LHCN-M2 (cell line): ENCODE measurements around the gene CES4A. TPM values are rescaled to one million over a fixed set of nuclear protein-coding genes. Genes with fewer than 3 reads are reported as not detected.
"Not testable (repeated sequence)": the region's sequence is repeated elsewhere in the genome, so short reads cannot be mapped to it uniquely, and the experiment has no call there.

Source experiments
- DNase-seq: peaks from one replicate; pipeline ENCODE4 v3.0.0-alpha.2; 2012; ENCODE audit warnings: low read depth
- total RNA-seq: library from RNA; depleted of rRNA; stranded (reverse); fragments of >200 nt; gene quantifications from 2 replicates; pipeline ENCODE4 v1.2.3, GENCODE V29; 2014; rRNA removed

Gene CES4A
- total RNA-seq, 1 experiment from 2014 or later, result 0.06 TPM

- not testable (repeated sequence) for DNase-seq
These were observed 53.1 kb downstream of the CES4A start for GRCh38 chr16:67041520-67041919.

- no peak for DNase-seq
These were observed 55.0 kb downstream of the CES4A start for GRCh38 chr16:67043420-67043819.

GRCh38 chr16:67050796-67051195 is 62.4 kb downstream of the CES4A start:
- DNase-seq, result peak; percentile 48

GRCh38 chr16:67052399-67052798 is 64.0 kb downstream of the CES4A start:
- DNase-seq, result no peak

GRCh38 chr16:67053767-67054334 is 65.5 kb downstream of the CES4A start:
- no peak for DNase-seq

- DNase-seq, result no peak
These were observed 66.5 kb downstream of the CES4A start for GRCh38 chr16:67054901-67055300.

- peak; percentile 99 for DNase-seq
These were observed 67.5 kb downstream of the CES4A start for GRCh38 chr16:67055712-67056487.

Other genes starting within 250 kb of the CES4A start
- gene DYNC1LI2, start 237.0 kb upstream of the CES4A start, total RNA-seq, result 110 and 117 TPM in 2 replicates
- not detected in 2 replicates for gene TERB1, start 187.0 kb upstream of the CES4A start, total RNA-seq
- gene NAE1, start 157.6 kb upstream of the CES4A start, total RNA-seq, result 77.2 and 85.9 TPM in 2 replicates
- not detected in 2 replicates for gene CA7, start 144.2 kb upstream of the CES4A start, total RNA-seq
- gene PDP2, start 108.1 kb upstream of the CES4A start, total RNA-seq, result 8.1 and 10.0 TPM in 2 replicates
- gene CDH16, start 69.7 kb upstream of the CES4A start, total RNA-seq, result not detected in 2 replicates
- 1.1 and 1.7 TPM in 2 replicates for gene RRAD, start 63.1 kb upstream of the CES4A start, total RNA-seq
- gene CIAO2B, start 54.2 kb upstream of the CES4A start, total RNA-seq, result 147 and 148 TPM in 2 replicates
- 45.8 and 53.4 TPM in 2 replicates for gene CES2, start 53.1 kb upstream of the CES4A start, total RNA-seq
- 0.75 and 0.96 TPM in 2 replicates for gene CES3, start 27.3 kb upstream of the CES4A start, total RNA-seq
- 121 and 123 TPM in 2 replicates for gene CBFB, start 40.6 kb downstream of the CES4A start, total RNA-seq
- gene PHAF1, start 121.4 kb downstream of the CES4A start, total RNA-seq, result 16.1 and 24.3 TPM in 2 replicates
- 75.5 and 85.0 TPM in 2 replicates for gene B3GNT9, start 162.4 kb downstream of the CES4A start, total RNA-seq
- gene TRADD, start 171.3 kb downstream of the CES4A start, total RNA-seq, result 31.2 and 46.0 TPM in 2 replicates
- 24.5 and 32.5 TPM in 2 replicates for gene FBXL8, start 171.4 kb downstream of the CES4A start, total RNA-seq
- 19.4 and 29.1 TPM in 2 replicates for gene HSF4, start 176.2 kb downstream of the CES4A start, total RNA-seq
- 58.0 and 58.6 TPM in 2 replicates for gene NOL3, start 181.9 kb downstream of the CES4A start, total RNA-seq
- 21.5 and 25.8 TPM in 2 replicates for gene MATCAP1, start 195.4 kb downstream of the CES4A start, total RNA-seq
- 5.1 and 10.3 TPM in 2 replicates for gene EXOC3L1, start 201.5 kb downstream of the CES4A start, total RNA-seq
- 126 and 153 TPM in 2 replicates for gene E2F4, start 203.6 kb downstream of the CES4A start, total RNA-seq
- gene ELMO3, start 210.5 kb downstream of the CES4A start, total RNA-seq, result 1.8 and 1.9 TPM in 2 replicates
- 32.0 and 43.3 TPM in 2 replicates for gene TMEM208, start 238.5 kb downstream of the CES4A start, total RNA-seq